Astrocyte (in vitro differentiated cells and primary cell): ENCODE results near the gene KLHL10. TPM values are rescaled to one million over a fixed set of nuclear protein-coding genes. Genes with fewer than 3 reads are reported as not detected.

Experiments
- DNase-seq: peaks from one replicate; pipeline ENCODE4 v3.0.0-alpha.2; 2010; ENCODE audit warnings: low read depth
- FAIRE-seq: peaks from 2 replicates; lab custom pipeline; 2011; peaks lifted over from hg19 to GRCh38; lab: Jason Lieb, UNC
- H2AFZ ChIP-seq: 2 replicates; pipeline ENCODE4 v1.6.0; 2012; ENCODE audit warnings: low read depth, low read length, inconsistent platforms
- H3K27ac ChIP-seq: 2 replicates; pipeline ENCODE4 v1.5.1; 2011; ENCODE audit warnings: low read depth, low read length, inconsistent platforms
- H3K27me3 ChIP-seq: 2 replicates; pipeline ENCODE4 v1.6.0; 2011; ENCODE audit warnings: low read length, inconsistent platforms; ENCODE audit not compliant: insufficient read depth
- H3K36me3 ChIP-seq: 2 replicates; pipeline ENCODE4 v1.5.1; 2011; ENCODE audit warnings: low read length, inconsistent platforms; ENCODE audit not compliant: insufficient read depth
- H3K4me1 ChIP-seq: 2 replicates; pipeline ENCODE4 v1.5.1; 2011; ENCODE audit warnings: low read length, inconsistent platforms; ENCODE audit not compliant: insufficient read depth
- H3K4me2 ChIP-seq: 2 replicates; pipeline ENCODE4 v1.6.0; 2012; ENCODE audit warnings: low read length, inconsistent platforms
- H3K4me3 ChIP-seq: 2 replicates; pipeline ENCODE4 v1.5.1; 2011; ENCODE audit warnings: low read depth, mild to moderate bottlenecking, low read length, inconsistent platforms; ENCODE audit not compliant: insufficient read depth
- H3K79me2 ChIP-seq: 2 replicates; pipeline ENCODE4 v1.6.0; 2012; ENCODE audit warnings: mild to moderate bottlenecking, low read length, inconsistent platforms; ENCODE audit not compliant: insufficient read depth
- H3K9ac ChIP-seq: 2 replicates; pipeline ENCODE4 v1.6.0; 2012; ENCODE audit warnings: mild to moderate bottlenecking, low read length, inconsistent platforms
- H3K9me3 ChIP-seq: 2 replicates; pipeline ENCODE4 v1.5.1; 2012; ENCODE audit warnings: low read depth, mild to moderate bottlenecking, low read length, inconsistent platforms; ENCODE audit not compliant: insufficient read depth
- H4K20me1 ChIP-seq: 2 replicates; pipeline ENCODE4 v1.6.0; 2012; ENCODE audit warnings: low read length, inconsistent platforms; ENCODE audit not compliant: insufficient read depth
- H3K27ac Mint-ChIP-seq: one replicate; pipeline ENCODE4 v1.8.0; 2021; ENCODE audit warnings: mild to moderate bottlenecking, mixed read lengths; ENCODE audit not compliant: unreplicated experiment
- H3K27me3 Mint-ChIP-seq: one replicate; pipeline ENCODE4 v1.8.0; 2021; ENCODE audit warnings: low read depth, mixed read lengths; ENCODE audit not compliant: unreplicated experiment
- H3K36me3 Mint-ChIP-seq: one replicate; pipeline ENCODE4 v1.8.0; 2021; ENCODE audit warnings: low read depth, mixed read lengths; ENCODE audit not compliant: unreplicated experiment
- H3K4me1 Mint-ChIP-seq: one replicate; pipeline ENCODE4 v1.8.0; 2021; ENCODE audit warnings: low read depth, mixed read lengths; ENCODE audit not compliant: unreplicated experiment
- H3K4me3 Mint-ChIP-seq: one replicate; pipeline ENCODE4 v1.8.0; 2021; ENCODE audit warnings: mild to moderate bottlenecking, moderate library complexity, mixed read lengths; ENCODE audit not compliant: unreplicated experiment
- H3K9me3 Mint-ChIP-seq: one replicate; pipeline ENCODE4 v1.8.0; 2021; ENCODE audit warnings: mild to moderate bottlenecking, mixed read lengths; ENCODE audit not compliant: unreplicated experiment
- CTCF ChIP-seq: IDR thresholded peaks from 2 replicates; pipeline ENCODE4 v1.5.1; 2011; ENCODE audit warnings: low read depth, mild to moderate bottlenecking, inconsistent platforms, low read length, moderate library complexity; ENCODE audit not compliant: insufficient read depth
- EZH2 ChIP-seq: IDR thresholded peaks from 2 replicates; pipeline ENCODE4 v1.6.1; 2012; ENCODE audit warnings: mild to moderate bottlenecking, low read length, inconsistent platforms; ENCODE audit not compliant: insufficient read depth
- total RNA-seq: library from RNA; stranded (reverse); gene quantifications from 2 replicates; pipeline ENCODE4 v1.2.1, GENCODE V29; 2021

The KLHL10 gene
- total RNA-seq, 1 donor from 2014 or later: not detected

- H3K27me3 ChIP-seq: no peaks in the 10 kb centered on the region
- H3K9ac ChIP-seq: no peak overlapping the region
- no peaks in the 10 kb centered on the region for H3K4me1 ChIP-seq
- H3K4me2 ChIP-seq: no peak overlapping the region
- Mint-ChIP-seq H3K9me3 (no peaks in the 10 kb centered on the region), H3K27ac (no peak overlapping the region), H3K4me1 (no peaks in the 10 kb centered on the region), H3K4me3 (no peak overlapping the region), H3K27me3 (no peaks in the 10 kb centered on the region), H3K36me3 (peaks cover 17% of the 10 kb centered on the region)
- no peak overlapping the region for H3K4me3 ChIP-seq
- no peak for TF ChIP-seq EZH2
- TF ChIP-seq CTCF: no peak
- peaks cover 53% of the 10 kb centered on the region for H3K79me2 ChIP-seq
- no peak for DNase-seq
- peaks cover 94% of the 10 kb centered on the region for H4K20me1 ChIP-seq
- no peaks in the 10 kb centered on the region for H3K9me3 ChIP-seq
- H3K27ac ChIP-seq: no peak overlapping the region
- no peak overlapping the region for H2AFZ ChIP-seq
- no peak for FAIRE-seq
- H3K36me3 ChIP-seq: peaks cover 78% of the 10 kb centered on the region
Measured at GRCh38 chr17:41882756-41883155, 45.1 kb downstream of the KLHL10 start.

- Histone ChIP-seq H3K9me3 (no peaks in the 10 kb centered on the region), H3K36me3 (peaks cover 78% of the 10 kb centered on the region), H3K27me3 (no peaks in the 10 kb centered on the region), H4K20me1 (peaks cover 87% of the 10 kb centered on the region), H2AFZ (no peak overlapping the region), H3K27ac (no peak overlapping the region), H3K9ac (peak overlapping the region; percentile 31), H3K4me3 (no peak overlapping the region), H3K4me2 (no peak overlapping the region), H3K79me2 (peaks cover 51% of the 10 kb centered on the region), H3K4me1 (no peaks in the 10 kb centered on the region)
- no peak overlapping the region for H3K27ac Mint-ChIP-seq
- TF ChIP-seq EZH2 (no peak), CTCF (peak; percentile 7)
- H3K4me1 Mint-ChIP-seq: no peaks in the 10 kb centered on the region
- no peaks in the 10 kb centered on the region for H3K9me3 Mint-ChIP-seq
- no peaks in the 10 kb centered on the region for H3K27me3 Mint-ChIP-seq
- DNase-seq: no peak
- no peak for FAIRE-seq
- H3K36me3 Mint-ChIP-seq: peaks cover 13% of the 10 kb centered on the region
- H3K4me3 Mint-ChIP-seq: no peak overlapping the region
Measured at GRCh38 chr17:41885733-41886132, 48.1 kb downstream of the KLHL10 start.

- H3K27ac Mint-ChIP-seq: no peak overlapping the region
- peaks cover 87% of the 10 kb centered on the region for H4K20me1 ChIP-seq
- H3K4me1 Mint-ChIP-seq: no peaks in the 10 kb centered on the region
- no peak overlapping the region for H3K4me3 Mint-ChIP-seq
- no peak overlapping the region for H3K9ac ChIP-seq
- H3K36me3 ChIP-seq: peaks cover 82% of the 10 kb centered on the region
- peaks cover 63% of the 10 kb centered on the region for H3K79me2 ChIP-seq
- no peaks in the 10 kb centered on the region for H3K27me3 ChIP-seq
- no peak overlapping the region for H3K4me3 ChIP-seq
- H3K9me3 Mint-ChIP-seq: no peaks in the 10 kb centered on the region
- no peak overlapping the region for H3K4me2 ChIP-seq
- H3K27ac ChIP-seq: no peak overlapping the region
- no peak for TF ChIP-seq CTCF
- TF ChIP-seq EZH2: no peak
- no peaks in the 10 kb centered on the region for H3K27me3 Mint-ChIP-seq
- no peak overlapping the region for H2AFZ ChIP-seq
- peaks cover 17% of the 10 kb centered on the region for H3K36me3 Mint-ChIP-seq
- FAIRE-seq (no peak), DNase-seq (no peak)
- H3K4me1 ChIP-seq: no peaks in the 10 kb centered on the region
- no peaks in the 10 kb centered on the region for H3K9me3 ChIP-seq
Measured at GRCh38 chr17:41888332-41888965, 50.8 kb downstream of the KLHL10 start.
